Panc1 (cell line): ENCODE data around the gene ROCK2. TPM values are rescaled to one million over a fixed set of nuclear protein-coding genes. Genes with fewer than 3 reads are reported as not detected.

Source experiments
- ATAC-seq: fragments of 200-7000 bp; cut with Tn5 transposase; 2 replicates; pipeline ENCODE4 v1.9.1; 2020; ENCODE audit warnings: mild to moderate bottlenecking, moderate library complexity
- BruUV-seq: library from RNA; stranded (reverse); fragments of 400-500 nt; replicated peaks from 2 replicates; lab custom pipeline; 2021; lab: Mats Ljungman, UMichigan
- CTCF ChIA-PET: fragments of 300-600 bp; sonication (Branson Sonifier 250); formaldehyde crosslinking; loops from one replicate; lab custom pipeline; 2022; ENCODE audit warnings: antibody characterized with exemption; lab: Charles Lee
- POLR2A ChIA-PET: fragments of 300-600 bp; sonication (Branson Sonifier 250); formaldehyde crosslinking; loops from one replicate; lab custom pipeline; 2022; ENCODE audit warnings: antibody characterized with exemption; lab: Charles Lee
- DNase-seq: peaks from one replicate; pipeline ENCODE4 v3.0.0-alpha.2; 2010; ENCODE audit warnings: low read depth, low spot score
- H3K27ac ChIP-seq: 2 replicates; pipeline ENCODE4 v1.5.1; 2011; ENCODE audit warnings: mild to moderate bottlenecking, low read length, inconsistent platforms
- H3K27me3 ChIP-seq: fragments of 200-500 bp; sonication (Bioruptor generic); 2 replicates; pipeline ENCODE4 v1.6.0; 2014; ENCODE audit warnings: low read length, inconsistent platforms; ENCODE audit not compliant: control insufficient read depth, insufficient read depth
- H3K36me3 ChIP-seq: fragments of 200-500 bp; sonication (Bioruptor generic); 2 replicates; pipeline ENCODE4 v1.5.1; 2014; ENCODE audit warnings: inconsistent platforms, mild to moderate bottlenecking, low read length, moderate library complexity; ENCODE audit not compliant: control insufficient read depth, insufficient read depth
- H3K4me1 ChIP-seq: 2 replicates; pipeline ENCODE4 v1.5.1; 2011; ENCODE audit warnings: inconsistent platforms, mild to moderate bottlenecking, low read length, moderate library complexity; ENCODE audit not compliant: control insufficient read depth, insufficient read depth
- H3K4me3 ChIP-seq, 2 experiments: 2 replicates each; pipeline ENCODE4 v1.5.1; 2011 to 2012; ENCODE audit warnings: low read depth in 2 of 2, low read length in 2 of 2, mild to moderate bottlenecking in 2 of 2, inconsistent platforms in 1 of 2, moderate library complexity in 1 of 2
- H3K9me3 ChIP-seq: fragments of 200-500 bp; sonication (Bioruptor generic); 2 replicates; pipeline ENCODE4 v1.5.1; 2014; ENCODE audit warnings: low read depth, mild to moderate bottlenecking, inconsistent platforms, low read length, moderate library complexity; ENCODE audit not compliant: control insufficient read depth, insufficient read depth
- POLR2AphosphoS5 ChIP-seq: IDR thresholded peaks from 2 replicates; pipeline ENCODE4 v1.6.1; 2012; ENCODE audit warnings: mild to moderate bottlenecking, low read depth, low read length, moderate library complexity
- SIN3A ChIP-seq: IDR thresholded peaks from 2 replicates; pipeline ENCODE4 v1.6.1; 2012; ENCODE audit warnings: low read depth, mild to moderate bottlenecking, low read length, moderate library complexity, borderline replicate concordance; ENCODE audit not compliant: insufficient read depth
- TCF7L2 ChIP-seq: IDR thresholded peaks from 2 replicates; pipeline ENCODE4 v1.6.1; 2011; ENCODE audit warnings: mild to moderate bottlenecking, low read depth, low read length, inconsistent platforms
- in situ Hi-C: cut with HindIII; loops from 2 replicates; pipeline ENCODE4 v1.10.0; 2016; ENCODE audit warnings: low sequenced_read_pairs, low pct_unique_long_range_greater_than_20kb
- intact Hi-C: fragments of 100-400 bp; cut with micrococcal nuclease; formaldehyde crosslinking; loops from one replicate; pipeline ENCODE4 v1.10.0; 2022; ENCODE audit not compliant: unreplicated experiment
- total RNA-seq: library from RNA; stranded (reverse); gene quantifications from one replicate; pipeline ENCODE4 v1.2.1, GENCODE V29; 2021; ENCODE audit not compliant: unreplicated experiment
- TF ChIP-seq, protein P1 (sequence below), 2 experiments: IDR thresholded peaks; 2 replicates each; pipeline ENCODE4 v1.6.1; 2011 to 2012; ENCODE audit warnings: low read depth in 2 of 2, control low read depth in 1 of 2, low read length in 1 of 2, mild to moderate bottlenecking in 1 of 2, moderate library complexity in 1 of 2; ENCODE audit not compliant: insufficient read depth in 1 of 2
- TF ChIP-seq, protein P2 (sequence below): fragments of 450-650 bp; IDR thresholded peaks from 2 replicates; pipeline ENCODE4 v1.5.1; 2017; ENCODE audit warnings: mild to moderate bottlenecking

Gene ROCK2
- total RNA-seq, 1 experiment from 2014 or later: 47.9 TPM

DNA sequence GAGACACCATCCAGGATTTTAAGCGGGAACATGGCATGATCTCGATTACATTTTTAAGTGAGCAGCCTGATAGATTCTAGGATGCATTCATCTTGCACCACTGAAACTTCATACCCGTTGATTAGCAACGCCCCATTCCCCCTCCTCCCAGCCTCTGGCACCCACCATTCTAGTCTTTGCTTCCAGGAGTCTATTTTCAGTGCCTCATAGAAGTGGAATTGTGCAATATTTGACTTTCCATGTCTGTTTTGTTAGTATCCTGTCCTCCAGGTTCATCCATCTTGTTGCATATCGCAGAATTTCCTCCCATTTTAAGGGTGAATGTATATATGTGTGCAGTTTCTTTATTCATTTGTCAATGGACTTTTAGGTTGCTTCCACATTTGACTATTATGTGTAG, 210.1 kb downstream of the ROCK2 start:
- BruUV-seq: no TSS peak
- Histone ChIP-seq H3K4me3 (no peak overlapping the region), H3K27me3 (no peaks in the 10 kb centered on the region; the same call in 1 of the 2 replicates), H3K36me3 (no peaks in the 10 kb centered on the region), H3K27ac (no peak overlapping the region), H3K9me3 (no peaks in the 10 kb centered on the region), H3K4me1 (peaks cover 10% of the 10 kb centered on the region)
- TF ChIP-seq, protein P1, sequence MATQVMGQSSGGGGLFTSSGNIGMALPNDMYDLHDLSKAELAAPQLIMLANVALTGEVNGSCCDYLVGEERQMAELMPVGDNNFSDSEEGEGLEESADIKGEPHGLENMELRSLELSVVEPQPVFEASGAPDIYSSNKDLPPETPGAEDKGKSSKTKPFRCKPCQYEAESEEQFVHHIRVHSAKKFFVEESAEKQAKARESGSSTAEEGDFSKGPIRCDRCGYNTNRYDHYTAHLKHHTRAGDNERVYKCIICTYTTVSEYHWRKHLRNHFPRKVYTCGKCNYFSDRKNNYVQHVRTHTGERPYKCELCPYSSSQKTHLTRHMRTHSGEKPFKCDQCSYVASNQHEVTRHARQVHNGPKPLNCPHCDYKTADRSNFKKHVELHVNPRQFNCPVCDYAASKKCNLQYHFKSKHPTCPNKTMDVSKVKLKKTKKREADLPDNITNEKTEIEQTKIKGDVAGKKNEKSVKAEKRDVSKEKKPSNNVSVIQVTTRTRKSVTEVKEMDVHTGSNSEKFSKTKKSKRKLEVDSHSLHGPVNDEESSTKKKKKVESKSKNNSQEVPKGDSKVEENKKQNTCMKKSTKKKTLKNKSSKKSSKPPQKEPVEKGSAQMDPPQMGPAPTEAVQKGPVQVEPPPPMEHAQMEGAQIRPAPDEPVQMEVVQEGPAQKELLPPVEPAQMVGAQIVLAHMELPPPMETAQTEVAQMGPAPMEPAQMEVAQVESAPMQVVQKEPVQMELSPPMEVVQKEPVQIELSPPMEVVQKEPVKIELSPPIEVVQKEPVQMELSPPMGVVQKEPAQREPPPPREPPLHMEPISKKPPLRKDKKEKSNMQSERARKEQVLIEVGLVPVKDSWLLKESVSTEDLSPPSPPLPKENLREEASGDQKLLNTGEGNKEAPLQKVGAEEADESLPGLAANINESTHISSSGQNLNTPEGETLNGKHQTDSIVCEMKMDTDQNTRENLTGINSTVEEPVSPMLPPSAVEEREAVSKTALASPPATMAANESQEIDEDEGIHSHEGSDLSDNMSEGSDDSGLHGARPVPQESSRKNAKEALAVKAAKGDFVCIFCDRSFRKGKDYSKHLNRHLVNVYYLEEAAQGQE (IDR thresholded peaks at IDR 0.05; ENCODE audit: insufficient read depth in 1 of 2, low read depth in 2 of 2, low read length in 1 of 2): no peak
- TF ChIP-seq TCF7L2: no peak
- TF ChIP-seq SIN3A: no peak
- TF ChIP-seq, protein P2, sequence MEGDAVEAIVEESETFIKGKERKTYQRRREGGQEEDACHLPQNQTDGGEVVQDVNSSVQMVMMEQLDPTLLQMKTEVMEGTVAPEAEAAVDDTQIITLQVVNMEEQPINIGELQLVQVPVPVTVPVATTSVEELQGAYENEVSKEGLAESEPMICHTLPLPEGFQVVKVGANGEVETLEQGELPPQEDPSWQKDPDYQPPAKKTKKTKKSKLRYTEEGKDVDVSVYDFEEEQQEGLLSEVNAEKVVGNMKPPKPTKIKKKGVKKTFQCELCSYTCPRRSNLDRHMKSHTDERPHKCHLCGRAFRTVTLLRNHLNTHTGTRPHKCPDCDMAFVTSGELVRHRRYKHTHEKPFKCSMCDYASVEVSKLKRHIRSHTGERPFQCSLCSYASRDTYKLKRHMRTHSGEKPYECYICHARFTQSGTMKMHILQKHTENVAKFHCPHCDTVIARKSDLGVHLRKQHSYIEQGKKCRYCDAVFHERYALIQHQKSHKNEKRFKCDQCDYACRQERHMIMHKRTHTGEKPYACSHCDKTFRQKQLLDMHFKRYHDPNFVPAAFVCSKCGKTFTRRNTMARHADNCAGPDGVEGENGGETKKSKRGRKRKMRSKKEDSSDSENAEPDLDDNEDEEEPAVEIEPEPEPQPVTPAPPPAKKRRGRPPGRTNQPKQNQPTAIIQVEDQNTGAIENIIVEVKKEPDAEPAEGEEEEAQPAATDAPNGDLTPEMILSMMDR: no peak
- no peak for TF ChIP-seq POLR2AphosphoS5
- DNase-seq (no peak), ATAC-seq (no peak)
- POLR2A ChIA-PET: no interaction called here
- CTCF ChIA-PET: interaction anchor here (0.6 to 2.7 kb wide), 2 partner anchors 36 to 448 kb away, joined by 4 to 16 read pairs; no protein-coding TSS in a partner anchor
- intact Hi-C loops: no loop called here
- in situ Hi-C loops: no loop called here

DNA sequence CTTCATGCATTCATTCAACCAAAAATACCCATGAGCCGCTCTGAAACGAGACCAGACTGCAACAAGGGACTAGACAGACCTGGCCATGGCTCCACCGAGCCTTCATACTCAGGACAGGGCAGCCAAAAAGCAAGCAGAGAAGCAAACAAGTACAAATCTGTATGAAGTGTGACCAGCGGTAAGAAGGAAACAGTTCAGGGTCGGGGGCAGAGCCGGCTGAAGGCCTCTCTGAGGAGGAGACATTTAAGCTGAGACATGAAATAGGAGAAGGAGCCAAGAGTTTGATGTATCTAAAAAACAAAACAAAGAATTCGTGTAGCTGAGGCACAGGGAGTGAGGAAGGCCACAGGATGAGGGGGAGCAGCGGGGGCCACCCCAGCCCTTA, 210.5 kb downstream of the ROCK2 start:
- no TSS peak for BruUV-seq
- H3K27ac ChIP-seq: no peak overlapping the region
- ATAC-seq (no peak), DNase-seq (no peak)
- no peak overlapping the region for H3K4me3 ChIP-seq
- H3K4me1 ChIP-seq: peaks cover 10% of the 10 kb centered on the region
- no peaks in the 10 kb centered on the region; the same call in 1 of the 2 replicates for H3K27me3 ChIP-seq
- in situ Hi-C loops (no loop called here), intact Hi-C loops (no loop called here)
- no peaks in the 10 kb centered on the region for H3K36me3 ChIP-seq
- POLR2A ChIA-PET: no interaction called here
- CTCF ChIA-PET: interaction anchor here (1.8 to 2.7 kb wide), 3 partner anchors 278 to 451 kb away, joined by 5 to 20 read pairs (median 16); no protein-coding TSS in a partner anchor
- TF ChIP-seq TCF7L2: no peak
- TF ChIP-seq POLR2AphosphoS5: no peak
- no peak for TF ChIP-seq SIN3A
- TF ChIP-seq, protein P2: no peak
- TF ChIP-seq, protein P1 (IDR thresholded peaks at IDR 0.05; ENCODE audit: insufficient read depth in 1 of 2, low read depth in 2 of 2, low read length in 1 of 2): no peak
- no peaks in the 10 kb centered on the region for H3K9me3 ChIP-seq
